ENCODE data around the gene GRM7.

DNA sequence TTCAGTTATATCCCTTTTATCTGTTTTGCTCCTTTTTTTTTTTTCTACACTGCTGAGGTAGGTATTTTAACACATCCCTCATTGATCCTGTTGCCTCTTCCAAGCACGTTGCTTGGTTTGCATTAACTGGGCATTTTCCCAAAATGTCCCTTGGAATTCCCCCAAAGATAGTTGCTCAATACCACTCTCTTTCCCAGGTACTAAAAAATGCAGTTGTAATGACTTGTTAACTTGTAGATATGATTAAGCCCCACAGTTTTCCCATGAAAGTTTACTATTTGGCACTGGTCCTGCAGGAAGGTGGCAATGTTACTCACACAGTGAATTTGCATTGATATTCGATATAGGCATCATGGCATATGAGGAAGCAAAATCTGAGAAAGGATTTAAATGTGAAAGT is 67.1 kb downstream of the GRM7 start:
- TF ChIP-seq ZFP37 (tag by site-specific recombination; IDR thresholded peaks at IDR 0.05) (no peak), MEIS1 (CRISPR knock-in tag; IDR thresholded peaks at IDR 0.05; ENCODE audit: borderline replicate concordance) (no peak), SALL2 (tag by site-specific recombination; IDR thresholded peaks at IDR 0.05; ENCODE audit: borderline replicate concordance) (no peak), CTCF (tag by site-specific recombination; IDR thresholded peaks at IDR 0.05) (no peak), ZNF791 (tag by site-specific recombination; IDR thresholded peaks at IDR 0.05) (no peak), ZNF133 (tag by site-specific recombination; IDR thresholded peaks at IDR 0.05) (no peak), ZNF239 (tag by site-specific recombination; IDR thresholded peaks at IDR 0.05) (no peak)
- TF ChIP-seq, protein P1, sequence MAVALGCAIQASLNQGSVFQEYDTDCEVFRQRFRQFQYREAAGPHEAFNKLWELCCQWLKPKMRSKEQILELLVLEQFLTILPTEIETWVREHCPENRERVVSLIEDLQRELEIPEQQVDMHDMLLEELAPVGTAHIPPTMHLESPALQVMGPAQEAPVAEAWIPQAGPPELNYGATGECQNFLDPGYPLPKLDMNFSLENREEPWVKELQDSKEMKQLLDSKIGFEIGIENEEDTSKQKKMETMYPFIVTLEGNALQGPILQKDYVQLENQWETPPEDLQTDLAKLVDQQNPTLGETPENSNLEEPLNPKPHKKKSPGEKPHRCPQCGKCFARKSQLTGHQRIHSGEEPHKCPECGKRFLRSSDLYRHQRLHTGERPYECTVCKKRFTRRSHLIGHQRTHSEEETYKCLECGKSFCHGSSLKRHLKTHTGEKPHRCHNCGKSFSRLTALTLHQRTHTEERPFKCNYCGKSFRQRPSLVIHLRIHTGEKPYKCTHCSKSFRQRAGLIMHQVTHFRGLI (tag by site-specific recombination; IDR thresholded peaks at IDR 0.05) = no peak
